GM19193 (cell line): Measurements from ENCODE around the gene CDC42BPG.
A peak's percentile ranks its signal among the peaks of the same experiment; 100 is the strongest.

Experiments used
- POLR2A ChIP-seq: IDR thresholded peaks from 4 replicates; pipeline ENCODE4 v1.6.1; 2011; ENCODE audit not compliant: insufficient read depth, insufficient read length; ENCODE audit errors: extremely low read depth

CDC42BPG gene

DNA sequence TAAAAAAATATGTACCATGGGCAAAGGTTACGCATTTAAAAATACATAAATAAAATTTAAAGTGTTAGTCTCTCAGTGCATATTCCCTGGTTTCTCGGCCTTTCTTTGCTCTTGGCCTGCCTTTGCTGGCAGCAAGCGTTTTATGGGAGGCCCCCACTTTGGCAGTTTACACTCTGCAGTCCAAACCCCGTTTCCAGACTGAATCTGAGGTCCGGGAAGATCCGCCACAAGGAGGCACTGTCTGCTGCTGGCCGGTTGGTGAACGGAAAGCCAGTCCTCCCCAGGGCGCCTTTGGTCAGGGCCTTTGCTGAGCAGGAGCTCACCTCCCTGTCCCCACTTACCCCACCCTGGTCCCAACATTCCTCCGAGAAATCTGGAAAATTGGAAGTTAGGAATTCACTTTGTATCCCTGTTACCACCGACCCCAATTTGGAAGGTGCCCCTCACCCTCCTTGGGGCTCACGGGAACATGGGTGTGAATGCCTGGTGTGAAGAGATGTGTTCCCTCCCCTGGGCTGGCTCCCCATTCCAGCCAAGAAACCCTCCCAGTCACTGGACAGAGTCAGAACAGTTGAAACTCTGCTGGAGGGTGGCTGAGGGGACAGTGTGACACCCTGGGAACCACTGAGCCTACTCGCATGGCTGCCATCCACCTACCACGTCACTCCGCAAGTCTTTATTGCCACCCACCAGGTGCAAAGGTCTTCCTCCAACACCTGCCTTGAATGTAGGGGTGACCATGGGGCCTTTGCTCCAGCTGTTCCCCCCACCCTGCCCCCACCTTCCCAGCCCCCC is 56.7 kb downstream of the CDC42BPG start:
- no peak for TF ChIP-seq POLR2A

DNA sequence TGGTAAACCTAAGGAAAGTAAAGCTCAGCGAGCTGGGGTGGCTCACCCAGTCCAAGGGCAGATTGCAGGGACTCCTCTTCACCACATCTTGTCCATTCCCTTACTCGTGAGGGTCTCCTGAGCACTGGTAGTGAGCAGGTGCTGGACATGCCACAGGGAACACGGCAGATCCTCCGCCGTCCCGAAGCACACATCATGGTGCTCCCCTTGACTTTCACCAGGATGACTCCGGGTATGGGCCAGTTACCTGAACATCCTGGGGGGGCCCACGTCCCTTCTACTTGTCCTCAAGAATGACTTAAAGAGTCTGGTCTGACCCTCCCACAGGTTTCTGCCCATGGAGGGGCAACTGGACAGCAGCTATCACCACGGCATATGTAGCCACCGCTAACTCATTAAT is 58.1 kb downstream of the CDC42BPG start:
- TF ChIP-seq POLR2A: no peak

DNA sequence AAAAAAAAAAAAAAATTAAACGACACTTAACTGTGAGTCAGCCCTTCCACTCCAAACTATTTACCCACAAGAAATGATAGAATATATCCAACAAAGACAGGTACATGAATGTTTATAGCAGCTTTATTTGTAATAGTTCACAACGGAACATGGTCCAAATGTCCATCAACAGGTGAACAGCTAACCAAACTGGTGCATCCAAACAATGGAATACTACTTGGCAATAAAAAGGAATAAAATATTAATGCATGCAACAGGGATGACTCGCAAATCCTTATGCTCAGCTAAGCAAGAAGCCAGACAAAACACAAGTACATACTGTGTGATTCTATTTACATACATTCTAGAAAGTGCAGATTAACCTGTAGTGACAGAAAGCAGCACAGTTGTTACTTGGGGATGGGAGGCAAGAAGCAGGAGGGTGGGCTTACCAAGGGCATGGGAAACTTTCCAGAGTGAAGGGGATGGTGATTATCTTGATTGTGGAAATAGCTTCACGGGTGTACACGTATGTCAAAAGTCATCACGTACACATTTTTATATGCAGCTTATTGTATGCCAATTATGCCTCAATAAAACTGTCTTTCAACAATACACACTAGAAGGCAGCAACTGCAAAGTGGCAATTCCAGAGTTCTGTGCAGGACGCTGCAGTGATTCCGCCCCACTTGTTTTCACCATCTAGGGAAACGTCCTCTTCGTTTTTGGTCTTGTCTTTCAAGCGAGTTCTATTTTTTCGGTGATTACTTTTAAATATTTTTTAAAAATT is 59.5 kb downstream of the CDC42BPG start:
- TF ChIP-seq POLR2A: no peak

DNA sequence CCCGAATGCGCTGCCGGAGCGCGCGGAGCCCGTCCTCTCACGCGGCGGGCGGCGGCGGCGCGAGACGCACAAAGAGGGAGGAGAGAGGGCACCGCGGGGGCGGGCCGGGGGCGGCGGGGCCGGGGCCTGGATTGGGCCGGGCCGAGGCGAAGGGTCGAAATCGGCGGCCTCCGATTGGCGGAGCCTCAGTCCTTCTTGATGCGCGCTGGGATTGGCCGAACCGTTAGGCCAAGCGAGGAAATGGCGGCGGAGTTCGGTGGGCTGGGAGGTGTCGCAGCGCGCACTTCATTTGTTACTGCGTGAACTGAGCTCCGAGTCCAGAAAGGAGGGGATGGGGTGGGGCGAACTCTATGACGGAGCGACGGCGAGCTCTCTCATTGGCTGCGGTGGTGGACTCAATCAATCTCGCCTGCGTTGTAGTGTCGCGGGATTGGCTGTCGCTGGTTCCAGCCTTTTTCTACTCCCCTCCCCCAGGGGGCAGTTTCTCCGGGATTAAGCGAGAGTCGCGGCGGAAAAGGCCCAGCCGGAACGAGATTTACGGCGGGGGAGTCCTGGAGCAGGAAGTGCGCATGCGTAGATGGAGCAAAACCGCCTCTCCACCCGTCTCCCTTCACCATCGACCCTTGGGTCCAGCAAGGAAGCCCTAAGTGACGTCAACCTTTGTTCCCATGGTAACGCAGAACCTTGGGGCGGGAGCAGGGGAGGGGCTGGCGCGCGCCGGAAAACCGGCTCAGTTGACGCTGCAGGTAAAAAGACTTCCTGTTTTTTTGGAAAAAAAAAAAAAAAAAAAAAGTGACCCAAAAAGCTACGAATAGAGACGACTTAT is 65.8 kb downstream of the CDC42BPG start, which contains the start of gene SF1:
Gene SF1, minus strand, starts transcription at position 70 of the 826 bp plus-strand sequence. CDS start 150 bp downstream, outside the sequence.
- peak; percentile 85 for TF ChIP-seq POLR2A

DNA sequence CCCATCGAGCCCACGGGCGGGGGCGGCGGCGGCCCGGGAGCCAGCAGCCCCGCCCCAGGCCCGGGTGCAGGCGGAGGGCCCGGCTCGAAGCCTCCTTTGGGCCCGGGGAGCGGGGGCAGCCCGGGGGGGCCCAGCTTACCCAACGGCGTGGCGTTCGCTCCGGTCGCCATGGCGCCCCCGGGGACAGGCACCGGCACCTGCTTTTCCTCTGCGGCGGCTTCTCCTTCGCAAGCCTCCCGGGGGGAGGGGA is 66.3 kb downstream of the CDC42BPG start:
- peak; percentile 73 for TF ChIP-seq POLR2A

DNA sequence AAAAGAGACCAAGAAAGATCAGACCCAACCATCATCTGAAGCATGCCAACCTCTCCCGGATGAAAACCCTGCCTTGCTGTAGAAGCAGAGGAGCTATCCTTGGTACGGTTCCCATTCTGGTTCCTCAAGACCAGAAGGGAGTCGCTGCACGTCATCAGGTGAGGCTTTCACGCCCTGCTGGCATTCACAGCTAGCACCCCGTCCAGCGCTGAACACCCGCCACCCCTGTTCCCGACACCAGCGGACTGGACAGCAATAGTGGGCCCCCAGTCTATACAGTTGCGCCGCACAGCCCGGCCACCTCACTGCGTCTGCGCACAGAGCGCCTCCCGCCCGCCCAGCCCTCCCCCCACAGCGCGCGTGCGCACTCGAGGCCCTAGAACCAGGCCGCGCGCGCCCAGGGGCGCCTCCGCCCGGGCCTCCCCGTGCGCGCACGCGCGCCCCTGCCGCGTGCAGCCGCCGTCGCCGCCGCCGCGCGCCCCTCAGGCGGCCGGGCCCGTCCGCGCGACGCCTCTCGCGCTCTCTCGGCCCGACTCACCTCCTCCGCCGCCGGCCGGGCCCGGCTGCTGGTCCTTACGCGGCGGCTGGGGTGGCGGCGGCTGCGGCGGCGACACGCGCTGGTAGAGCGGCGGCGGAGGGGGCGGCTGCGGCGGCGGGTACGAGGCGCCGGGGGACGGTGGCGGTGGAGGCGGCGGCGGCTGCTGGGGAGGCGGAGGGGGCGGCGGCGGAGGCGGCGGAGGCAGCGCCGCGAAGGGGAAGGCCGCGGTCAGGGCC is 66.8 kb downstream of the CDC42BPG start:
- peak; percentile 44 for TF ChIP-seq POLR2A

DNA sequence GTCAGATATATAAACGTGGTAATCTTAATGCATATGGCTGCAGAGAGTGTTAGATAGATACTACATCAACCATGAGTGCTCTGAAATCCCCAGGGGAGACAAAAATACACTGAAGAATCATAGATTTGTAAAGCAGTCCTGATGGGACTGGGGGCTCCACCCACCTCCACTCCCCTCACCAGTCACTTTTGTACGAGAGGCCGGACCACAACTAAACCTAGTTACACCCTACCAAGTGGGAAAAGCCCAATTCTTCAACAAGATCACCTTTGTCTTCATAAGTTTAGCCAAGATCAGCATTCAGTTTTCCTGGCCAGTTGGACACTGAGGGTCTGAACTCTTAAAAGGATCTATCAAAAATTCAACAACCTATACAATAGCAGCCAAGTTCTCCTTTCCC is 67.6 kb downstream of the CDC42BPG start:
- no peak for TF ChIP-seq POLR2A

DNA sequence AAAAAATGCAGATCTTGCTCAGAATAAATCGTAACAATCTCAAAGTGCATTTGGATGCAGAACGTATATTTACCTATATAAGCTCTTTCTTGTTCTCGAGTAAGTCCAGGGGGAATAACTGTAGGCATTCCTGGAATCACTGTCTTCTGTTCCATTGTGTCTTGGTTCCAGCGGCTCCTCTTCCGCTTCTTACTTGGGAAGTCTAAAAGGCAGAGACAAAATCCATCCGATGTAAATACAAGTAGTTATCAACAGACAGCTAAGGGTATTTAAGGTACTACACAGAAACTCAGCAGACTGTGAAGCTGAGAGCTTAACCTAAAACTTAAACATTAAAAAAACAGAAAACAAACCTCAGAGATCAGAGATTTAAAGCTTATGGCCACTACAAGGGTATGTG is 68.0 kb downstream of the CDC42BPG start:
- TF ChIP-seq POLR2A: no peak

DNA sequence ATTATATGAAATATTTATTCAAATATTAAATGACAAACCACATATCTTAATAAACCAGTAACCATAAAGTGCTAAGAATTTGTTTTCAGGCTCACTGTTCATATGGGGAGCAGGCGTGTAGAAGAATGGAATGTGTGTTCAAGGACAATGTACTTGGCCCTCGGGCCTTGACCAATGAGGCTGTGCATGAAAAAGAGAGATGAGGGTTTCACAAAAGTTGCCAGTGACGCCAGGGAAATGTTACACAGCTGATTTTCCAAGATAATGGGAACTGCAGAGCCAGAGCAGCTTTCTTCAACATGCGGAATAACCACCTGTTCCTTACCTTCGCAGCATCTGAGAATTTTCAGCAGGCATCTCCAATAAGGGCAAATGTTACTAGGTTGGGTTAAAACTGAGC is 70.3 kb downstream of the CDC42BPG start:
- TF ChIP-seq POLR2A: no peak
